NK-92 (cell line): ENCODE data around the gene SLC66A2.

Experiments
- DNase-seq: peaks from one replicate; lab custom pipeline; 2025; ENCODE audit not compliant: unreplicated experiment; lab: John Stamatoyannopoulos, UW

The SLC66A2 gene

GRCh38 chr18:79952456-79952995 lies 1.1 kb upstream of the SLC66A2 start:
- DNase-seq, result no peak

- DNase-seq, result no peak
Measured at GRCh38 chr18:79950515-79951341, 725 bp downstream of the SLC66A2 start.

- DNase-seq, result no peak
Measured at GRCh38 chr18:79949697-79950487, 1.6 kb downstream of the SLC66A2 start.

GRCh38 chr18:79948719-79949411 lies 2.6 kb downstream of the SLC66A2 start:
- no peak for DNase-seq

GRCh38 chr18:79947881-79948610 lies 3.4 kb downstream of the SLC66A2 start:
- no peak for DNase-seq

- no peak for DNase-seq
Measured at GRCh38 chr18:79947054-79947755, 4.2 kb downstream of the SLC66A2 start.

- DNase-seq, result no peak
Measured at GRCh38 chr18:79945118-79946042, 6.1 kb downstream of the SLC66A2 start.

GRCh38 chr18:79944746-79945117 lies 6.7 kb downstream of the SLC66A2 start:
- DNase-seq, result no peak

- DNase-seq, result no peak
Measured at GRCh38 chr18:79944126-79944731, 7.2 kb downstream of the SLC66A2 start.

GRCh38 chr18:79943608-79944125 lies 7.8 kb downstream of the SLC66A2 start:
- DNase-seq, result no peak

GRCh38 chr18:79942786-79943607 lies 8.5 kb downstream of the SLC66A2 start:
- no peak for DNase-seq

GRCh38 chr18:79942211-79942610 lies 9.2 kb downstream of the SLC66A2 start:
- DNase-seq, result no peak

- no peak for DNase-seq
Measured at GRCh38 chr18:79941473-79942119, 9.9 kb downstream of the SLC66A2 start.

- no peak for DNase-seq
Measured at GRCh38 chr18:79940814-79941472, 10.5 kb downstream of the SLC66A2 start.

GRCh38 chr18:79940126-79940813 lies 11.2 kb downstream of the SLC66A2 start:
- no peak for DNase-seq

- no peak for DNase-seq
Measured at GRCh38 chr18:79939096-79939495, 12.4 kb downstream of the SLC66A2 start.
